PC-9 (cell line): ENCODE results near the gene POGZ.

Experiments used
- CTCF ChIP-seq: fragments of 200-600 bp; sonication (generic); conservative IDR thresholded peaks from 2 replicates; pipeline ENCODE4 v1.6.1; 2017; ENCODE audit warnings: mixed run types, antibody characterized with exemption, mild to moderate bottlenecking, moderate library complexity
- EZH2 ChIP-seq: fragments of 200-600 bp; sonication (generic); IDR thresholded peaks from 2 replicates; pipeline ENCODE4 v1.8.0; 2017; ENCODE audit warnings: antibody characterized with exemption, low read depth

- peak; percentile 26; the same call in 1 of the 2 replicates for TF ChIP-seq CTCF
- TF ChIP-seq EZH2: no peak
Observed at GRCh38 chr1:151501474-151501873, 42.2 kb upstream of the POGZ start.
